CD4-positive, alpha-beta T cell treated with Interleukin-17A for 1 hour (primary cell): ENCODE measurements around the gene TMSB4X.
"Not testable (repeated sequence)": the region's sequence is repeated elsewhere in the genome, so short reads cannot be mapped to it uniquely, and the experiment has no call there.

Experiments
- DNase-seq: peaks from one replicate; pipeline ENCODE4 v3.0.0-alpha.2; 2020

TMSB4X gene

GRCh38 chrX:12976819-12977732 lies 2.2 kb downstream of the TMSB4X start:
- not testable (repeated sequence) for DNase-seq

GRCh38 chrX:12977761-12978204 lies 2.9 kb downstream of the TMSB4X start:
- DNase-seq = no peak

GRCh38 chrX:12978205-12979025 lies 3.5 kb downstream of the TMSB4X start:
- DNase-seq = peak; percentile 88

GRCh38 chrX:12979026-12979607 lies 4.2 kb downstream of the TMSB4X start:
- DNase-seq = no peak

- DNase-seq = no peak
Observed at GRCh38 chrX:12979616-12980015, 4.7 kb downstream of the TMSB4X start.

- not testable (repeated sequence) for DNase-seq
Observed at GRCh38 chrX:12980039-12980438, 5.1 kb downstream of the TMSB4X start.

- peak; percentile 59 for DNase-seq
Observed at GRCh38 chrX:12981880-12982279, 7.0 kb downstream of the TMSB4X start.

- DNase-seq = peak; percentile 72
Observed at GRCh38 chrX:12984603-12985319, 9.9 kb downstream of the TMSB4X start.

GRCh38 chrX:12985331-12985730 lies 10.4 kb downstream of the TMSB4X start:
- DNase-seq = no peak

GRCh38 chrX:12986164-12986779 lies 11.4 kb downstream of the TMSB4X start:
- no peak for DNase-seq

GRCh38 chrX:12986886-12987285 lies 12.0 kb downstream of the TMSB4X start:
- no peak for DNase-seq

GRCh38 chrX:12987340-12987739 lies 12.4 kb downstream of the TMSB4X start:
- DNase-seq = no peak

GRCh38 chrX:12987900-12988594 lies 13.1 kb downstream of the TMSB4X start:
- no peak for DNase-seq

GRCh38 chrX:12988797-12989196 lies 13.9 kb downstream of the TMSB4X start:
- DNase-seq = no peak

GRCh38 chrX:12989461-12989860 lies 14.6 kb downstream of the TMSB4X start:
- no peak for DNase-seq

GRCh38 chrX:12991575-12991974 lies 16.7 kb downstream of the TMSB4X start:
- DNase-seq = no peak

- DNase-seq = no peak
Observed at GRCh38 chrX:12992544-12993118, 17.7 kb downstream of the TMSB4X start.

GRCh38 chrX:12993826-12994225 lies 18.9 kb downstream of the TMSB4X start:
- DNase-seq = no peak

- DNase-seq = no peak
Observed at GRCh38 chrX:12994321-12994720, 19.4 kb downstream of the TMSB4X start.

- DNase-seq = no peak
Observed at GRCh38 chrX:12996934-12997435, 22.1 kb downstream of the TMSB4X start.
